ENCODE results near the gene CBARP. TPM values are rescaled to one million over a fixed set of nuclear protein-coding genes. Genes with fewer than 3 reads are reported as not detected.
A peak's percentile ranks its signal among the peaks of the same experiment; 100 is the strongest.

The CBARP gene
- total and polyA plus RNA-seq, 9 of the 15 experiments (the other 6 are each of a cell fraction or from before 2014, with no cell fraction given): 0.03 to 8.9 (median 1.2) TPM; not detected in 1

DNA sequence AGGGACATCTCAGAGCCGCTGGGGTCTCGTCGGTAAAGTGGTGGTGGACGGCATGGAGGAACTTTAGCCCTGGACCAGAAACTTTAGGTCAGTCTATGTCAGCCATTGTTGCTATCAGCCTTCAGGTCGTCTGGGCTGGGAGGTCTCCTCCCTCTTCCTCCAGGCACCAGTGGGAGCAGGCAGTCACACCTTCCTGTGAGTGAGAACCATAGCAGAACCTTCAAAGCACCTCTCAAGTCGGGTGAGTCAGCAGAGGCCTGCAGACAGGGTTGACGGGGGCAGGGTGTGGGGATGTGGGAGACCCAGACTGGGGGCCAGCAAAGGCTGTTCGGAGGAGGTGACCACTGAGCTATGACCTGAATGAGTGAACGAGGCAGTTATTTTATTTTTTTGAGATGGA is 48.4 kb downstream of the CBARP start:
- Histone ChIP-seq H3K4me2 (ENCODE audit: insufficient read depth, low read length) (no peak overlapping the region), H3K9ac (ENCODE audit: insufficient read depth in 1 of 2, low read depth in 2 of 2, low read length in 2 of 2) (peak overlapping the region; percentile 35 to 60; a peak in 2 of 4 replicates), H3K36me3 (ENCODE audit: control insufficient read depth, insufficient read depth, low read length) (no peaks in the 10 kb centered on the region), H3K27me3 (ENCODE audit: control insufficient read depth in 2 of 2, insufficient read depth in 2 of 2, low read length in 2 of 2) (no peaks in the 10 kb centered on the region), H3K4me1 (replicated peaks in 1 of 2; ENCODE audit: control insufficient read depth in 2 of 2, insufficient read depth in 2 of 2, low read length in 2 of 2) (peaks cover 13 to 25% of the 10 kb centered on the region in 2 experiments), H2AFZ (ENCODE audit: low read depth, low read length) (peak overlapping the region; percentile 95), H3K4me3 (no peak overlapping the region), H4K20me1 (replicated peaks; ENCODE audit: control insufficient read depth, insufficient read depth, low read length) (no peaks in the 10 kb centered on the region), H3K27ac (ENCODE audit: extremely low read depth, low read depth, low read length) (peak overlapping the region; percentile 51; the same call in 2 of the 3 replicates), H3K9me1 (ENCODE audit: control insufficient read depth, insufficient read depth, low read length) (no peaks in the 10 kb centered on the region), H3K79me2 (ENCODE audit: control insufficient read depth, insufficient read depth, low read length) (no peaks in the 10 kb centered on the region), H3K9me3 (replicated peaks; ENCODE audit: control insufficient read depth, insufficient read depth, low read depth, low read length) (no peaks in the 10 kb centered on the region)
- intact Hi-C loops (cut with micrococcal nuclease): no loop called here
- in situ Hi-C loops (cut with MboI): no loop called here
- no TSS peak for BruUV-seq (replicated peaks)
- DNase-seq (ENCODE audit: extremely low read depth in 1 of 4, low spot score in 3 of 4): peak; percentile 53 to 84 (median 65)
- 39% methylated on average over 9 of the region's 9 CpGs for WGBS (ENCODE audit: insufficient coverage, low coverage, missing lambda C conversion rate)
- peak; percentile 85 for FAIRE-seq
- ChIA-PET POLR2A (interaction anchor here (0.6 kb wide), 1 partner anchor 11 kb away, joined by 4 read pairs; no protein-coding TSS in a partner anchor), CTCF (ENCODE audit: low intra/inter-chr PET ratio) (no interaction called here)
- ATAC-seq: peak; percentile 86
- no peak for TF ChIP-seq ZNF354B (CRISPR knock-in tag; IDR thresholded peaks at IDR 0.05)
- peak; percentile 74 for TF ChIP-seq NFE2 (IDR thresholded peaks at IDR 0.05; ENCODE audit: low read depth)
- TF ChIP-seq DPF2 (IDR thresholded peaks at IDR 0.05): peak; percentile 48; the same call in 1 of the 2 replicates
- TF ChIP-seq ARNT (IDR thresholded peaks at IDR 0.05): no peak
- TF ChIP-seq, protein P1, sequence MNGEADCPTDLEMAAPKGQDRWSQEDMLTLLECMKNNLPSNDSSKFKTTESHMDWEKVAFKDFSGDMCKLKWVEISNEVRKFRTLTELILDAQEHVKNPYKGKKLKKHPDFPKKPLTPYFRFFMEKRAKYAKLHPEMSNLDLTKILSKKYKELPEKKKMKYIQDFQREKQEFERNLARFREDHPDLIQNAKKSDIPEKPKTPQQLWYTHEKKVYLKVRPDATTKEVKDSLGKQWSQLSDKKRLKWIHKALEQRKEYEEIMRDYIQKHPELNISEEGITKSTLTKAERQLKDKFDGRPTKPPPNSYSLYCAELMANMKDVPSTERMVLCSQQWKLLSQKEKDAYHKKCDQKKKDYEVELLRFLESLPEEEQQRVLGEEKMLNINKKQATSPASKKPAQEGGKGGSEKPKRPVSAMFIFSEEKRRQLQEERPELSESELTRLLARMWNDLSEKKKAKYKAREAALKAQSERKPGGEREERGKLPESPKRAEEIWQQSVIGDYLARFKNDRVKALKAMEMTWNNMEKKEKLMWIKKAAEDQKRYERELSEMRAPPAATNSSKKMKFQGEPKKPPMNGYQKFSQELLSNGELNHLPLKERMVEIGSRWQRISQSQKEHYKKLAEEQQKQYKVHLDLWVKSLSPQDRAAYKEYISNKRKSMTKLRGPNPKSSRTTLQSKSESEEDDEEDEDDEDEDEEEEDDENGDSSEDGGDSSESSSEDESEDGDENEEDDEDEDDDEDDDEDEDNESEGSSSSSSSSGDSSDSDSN (IDR thresholded peaks at IDR 0.05; ENCODE audit: borderline replicate concordance in 1 of 2, low read depth in 2 of 2, low read length in 2 of 2): 0 out of 4 replicates have a peak, but pooled peaks of 1 of the 2 experiments have one; percentile 18
- TF ChIP-seq EGR1 (conservative IDR thresholded peaks at IDR 0.05): peak; percentile 44; the same call in 1 of the 2 replicates
- 0 out of 2 replicates have a peak, but pooled peaks have one; percentile 19 for TF ChIP-seq SMARCE1 (IDR thresholded peaks at IDR 0.05)
- TF ChIP-seq YY1 (IDR thresholded peaks at IDR 0.05; ENCODE audit: borderline replicate concordance in 1 of 3, control insufficient read depth in 1 of 3, extremely low read depth in 1 of 3, insufficient read depth in 3 of 3, insufficient read length in 1 of 3, insufficient replicate concordance in 2 of 3, low read depth in 1 of 3, low read length in 2 of 3): peak; percentile 27 to 86 (median 63)
- TF ChIP-seq, protein P2, sequence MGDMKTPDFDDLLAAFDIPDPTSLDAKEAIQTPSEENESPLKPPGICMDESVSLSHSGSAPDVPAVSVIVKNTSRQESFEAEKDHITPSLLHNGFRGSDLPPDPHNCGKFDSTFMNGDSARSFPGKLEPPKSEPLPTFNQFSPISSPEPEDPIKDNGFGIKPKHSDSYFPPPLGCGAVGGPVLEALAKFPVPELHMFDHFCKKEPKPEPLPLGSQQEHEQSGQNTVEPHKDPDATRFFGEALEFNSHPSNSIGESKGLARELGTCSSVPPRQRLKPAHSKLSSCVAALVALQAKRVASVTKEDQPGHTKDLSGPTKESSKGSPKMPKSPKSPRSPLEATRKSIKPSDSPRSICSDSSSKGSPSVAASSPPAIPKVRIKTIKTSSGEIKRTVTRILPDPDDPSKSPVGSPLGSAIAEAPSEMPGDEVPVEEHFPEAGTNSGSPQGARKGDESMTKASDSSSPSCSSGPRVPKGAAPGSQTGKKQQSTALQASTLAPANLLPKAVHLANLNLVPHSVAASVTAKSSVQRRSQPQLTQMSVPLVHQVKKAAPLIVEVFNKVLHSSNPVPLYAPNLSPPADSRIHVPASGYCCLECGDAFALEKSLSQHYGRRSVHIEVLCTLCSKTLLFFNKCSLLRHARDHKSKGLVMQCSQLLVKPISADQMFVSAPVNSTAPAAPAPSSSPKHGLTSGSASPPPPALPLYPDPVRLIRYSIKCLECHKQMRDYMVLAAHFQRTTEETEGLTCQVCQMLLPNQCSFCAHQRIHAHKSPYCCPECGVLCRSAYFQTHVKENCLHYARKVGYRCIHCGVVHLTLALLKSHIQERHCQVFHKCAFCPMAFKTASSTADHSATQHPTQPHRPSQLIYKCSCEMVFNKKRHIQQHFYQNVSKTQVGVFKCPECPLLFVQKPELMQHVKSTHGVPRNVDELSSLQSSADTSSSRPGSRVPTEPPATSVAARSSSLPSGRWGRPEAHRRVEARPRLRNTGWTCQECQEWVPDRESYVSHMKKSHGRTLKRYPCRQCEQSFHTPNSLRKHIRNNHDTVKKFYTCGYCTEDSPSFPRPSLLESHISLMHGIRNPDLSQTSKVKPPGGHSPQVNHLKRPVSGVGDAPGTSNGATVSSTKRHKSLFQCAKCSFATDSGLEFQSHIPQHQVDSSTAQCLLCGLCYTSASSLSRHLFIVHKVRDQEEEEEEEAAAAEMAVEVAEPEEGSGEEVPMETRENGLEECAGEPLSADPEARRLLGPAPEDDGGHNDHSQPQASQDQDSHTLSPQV (IDR thresholded peaks at IDR 0.05): peak; percentile 65
- peak; percentile 52 for TF ChIP-seq ZNF316 (IDR thresholded peaks at IDR 0.05)
- TF ChIP-seq, protein P3, sequence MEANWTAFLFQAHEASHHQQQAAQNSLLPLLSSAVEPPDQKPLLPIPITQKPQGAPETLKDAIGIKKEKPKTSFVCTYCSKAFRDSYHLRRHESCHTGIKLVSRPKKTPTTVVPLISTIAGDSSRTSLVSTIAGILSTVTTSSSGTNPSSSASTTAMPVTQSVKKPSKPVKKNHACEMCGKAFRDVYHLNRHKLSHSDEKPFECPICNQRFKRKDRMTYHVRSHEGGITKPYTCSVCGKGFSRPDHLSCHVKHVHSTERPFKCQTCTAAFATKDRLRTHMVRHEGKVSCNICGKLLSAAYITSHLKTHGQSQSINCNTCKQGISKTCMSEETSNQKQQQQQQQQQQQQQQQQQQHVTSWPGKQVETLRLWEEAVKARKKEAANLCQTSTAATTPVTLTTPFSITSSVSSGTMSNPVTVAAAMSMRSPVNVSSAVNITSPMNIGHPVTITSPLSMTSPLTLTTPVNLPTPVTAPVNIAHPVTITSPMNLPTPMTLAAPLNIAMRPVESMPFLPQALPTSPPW (CRISPR knock-in tag; IDR thresholded peaks at IDR 0.05): 0 out of 2 replicates have a peak, but pooled peaks have one; percentile 20
- TF ChIP-seq, protein P4, sequence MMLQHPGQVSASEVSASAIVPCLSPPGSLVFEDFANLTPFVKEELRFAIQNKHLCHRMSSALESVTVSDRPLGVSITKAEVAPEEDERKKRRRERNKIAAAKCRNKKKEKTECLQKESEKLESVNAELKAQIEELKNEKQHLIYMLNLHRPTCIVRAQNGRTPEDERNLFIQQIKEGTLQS (IDR thresholded peaks at IDR 0.05): peak; percentile 36; the same call in 1 of the 2 replicates
- TF ChIP-seq, protein P4 (CRISPR knock-in tag; conservative IDR thresholded peaks at IDR 0.05): no peak

All from K562 (cell line).